HG03135 (cell line): ENCODE data around the gene NTF3.

Experiments
- ATAC-seq: cut with Tn5 transposase; IDR thresholded peaks from one replicate; pipeline ENCODE4 v1.9.1; 2021; ENCODE audit warnings: mild to moderate bottlenecking, moderate library complexity; ENCODE audit not compliant: unreplicated experiment

NTF3 gene

GRCh38 chr12:5485454-5485853 lies 53.5 kb downstream of the NTF3 start:
- ATAC-seq, result no peak

DNA sequence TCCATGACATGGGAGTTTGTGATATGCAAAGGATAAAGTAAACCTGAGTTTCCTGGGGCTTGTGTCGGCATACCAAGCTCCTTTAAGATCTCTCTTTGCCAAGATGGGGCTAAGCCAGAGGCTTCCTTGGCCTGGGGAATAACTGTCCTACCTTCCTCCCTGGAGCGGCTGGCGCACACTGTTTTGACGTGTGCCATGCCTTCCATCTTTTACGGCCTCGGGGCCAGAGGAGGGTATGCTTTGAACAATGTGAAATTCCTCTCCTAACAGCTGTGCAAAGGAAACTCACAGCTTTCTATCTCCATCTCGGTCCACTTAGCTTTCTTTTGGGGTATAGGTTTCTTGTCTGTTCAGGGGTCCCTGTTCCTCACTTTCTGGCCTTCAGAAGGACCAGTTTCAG lies 55.2 kb downstream of the NTF3 start:
- no peak for ATAC-seq

DNA sequence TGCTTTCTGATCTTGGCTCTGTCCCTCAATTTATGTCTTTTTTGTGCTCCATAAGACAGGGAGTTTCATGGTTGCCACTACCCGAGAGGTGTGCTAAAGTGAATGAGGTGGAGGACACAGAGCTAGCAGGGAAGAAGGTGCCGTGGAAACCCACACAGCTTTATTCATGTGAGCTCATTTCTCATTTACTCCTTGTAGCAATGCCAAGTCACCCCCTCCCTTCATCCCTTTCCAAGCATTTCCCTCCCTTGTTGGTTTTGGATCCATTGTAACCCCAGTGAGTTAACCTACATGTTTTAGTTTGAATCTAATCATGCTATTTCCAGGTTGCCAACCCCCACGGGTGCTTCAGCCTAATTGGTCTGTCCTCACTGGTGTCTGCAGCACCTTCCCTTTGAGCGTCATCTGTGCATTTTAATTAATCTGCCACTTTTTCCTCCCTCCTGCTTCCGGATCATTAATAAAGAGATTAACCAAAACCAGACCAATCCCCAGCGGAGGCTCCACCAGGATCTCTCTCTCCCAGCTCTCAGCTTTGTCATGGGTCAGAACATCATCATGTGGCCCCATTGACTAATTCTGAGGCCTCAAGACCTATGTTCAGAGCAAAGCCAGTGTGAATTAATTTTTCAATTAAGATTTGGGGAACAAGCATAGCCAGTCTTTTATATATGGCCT lies 56.2 kb downstream of the NTF3 start:
- no peak for ATAC-seq

DNA sequence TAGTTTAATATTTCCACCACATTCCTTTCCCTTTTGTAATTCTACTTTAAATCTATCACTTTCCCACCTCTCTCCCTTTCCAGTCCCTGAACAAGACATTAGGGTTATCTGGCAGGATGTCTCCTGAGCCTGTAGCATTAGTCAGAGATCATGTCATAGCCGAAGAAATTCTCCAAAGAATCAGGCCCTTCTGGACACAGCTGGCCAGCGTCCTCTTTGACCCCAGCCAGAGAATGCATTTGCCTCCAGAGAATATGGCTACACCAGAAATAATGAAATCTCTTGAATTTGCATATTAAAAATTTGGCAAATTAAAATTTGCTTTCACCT lies 56.7 kb downstream of the NTF3 start:
- ATAC-seq, result no peak

GRCh38 chr12:5489017-5489416 lies 57.1 kb downstream of the NTF3 start:
- no peak for ATAC-seq

GRCh38 chr12:5489760-5490406 lies 58.0 kb downstream of the NTF3 start:
- ATAC-seq, result no peak

- no peak for ATAC-seq
Observed at GRCh38 chr12:5492562-5492961, 60.7 kb downstream of the NTF3 start.

GRCh38 chr12:5493018-5493417 lies 61.1 kb downstream of the NTF3 start:
- no peak for ATAC-seq

DNA sequence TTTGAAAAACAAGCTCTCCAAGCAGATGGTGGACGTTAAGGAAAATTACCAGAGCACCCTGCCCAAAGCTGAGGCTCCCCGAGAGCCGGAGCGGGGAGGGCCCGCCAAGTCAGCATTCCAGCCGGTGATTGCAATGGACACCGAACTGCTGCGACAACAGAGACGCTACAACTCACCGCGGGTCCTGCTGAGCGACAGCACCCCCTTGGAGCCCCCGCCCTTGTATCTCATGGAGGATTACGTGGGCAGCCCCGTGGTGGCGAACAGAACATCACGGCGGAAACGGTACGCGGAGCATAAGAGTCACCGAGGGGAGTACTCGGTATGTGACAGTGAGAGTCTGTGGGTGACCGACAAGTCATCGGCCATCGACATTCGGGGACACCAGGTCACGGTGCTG lies 62.4 kb downstream of the NTF3 start:
- ATAC-seq, result no peak

- no peak for ATAC-seq
Observed at GRCh38 chr12:5497329-5498053, 65.6 kb downstream of the NTF3 start.

- no peak for ATAC-seq
Observed at GRCh38 chr12:5498076-5498475, 66.2 kb downstream of the NTF3 start.

DNA sequence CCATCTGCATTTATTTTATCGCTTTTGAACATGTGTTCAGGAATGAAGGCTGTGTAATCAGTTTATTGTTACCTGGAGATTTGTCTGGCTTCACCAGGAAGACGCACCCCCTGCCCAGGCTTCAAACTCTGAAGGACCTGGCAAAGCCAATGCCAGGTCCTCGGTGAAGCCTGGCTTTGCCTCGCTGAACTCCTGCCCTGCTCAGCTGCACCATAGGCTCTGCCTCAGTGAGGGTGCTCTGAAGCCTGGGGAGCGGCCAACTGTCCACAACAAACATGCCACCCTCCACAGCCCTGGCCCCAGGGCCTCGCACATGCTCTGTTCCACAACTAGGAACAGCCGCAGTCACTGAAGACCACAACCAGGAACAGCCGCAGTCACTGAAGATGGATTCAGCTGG lies 66.9 kb downstream of the NTF3 start:
- no peak for ATAC-seq

GRCh38 chr12:5499566-5500330 lies 67.8 kb downstream of the NTF3 start:
- no peak for ATAC-seq

DNA sequence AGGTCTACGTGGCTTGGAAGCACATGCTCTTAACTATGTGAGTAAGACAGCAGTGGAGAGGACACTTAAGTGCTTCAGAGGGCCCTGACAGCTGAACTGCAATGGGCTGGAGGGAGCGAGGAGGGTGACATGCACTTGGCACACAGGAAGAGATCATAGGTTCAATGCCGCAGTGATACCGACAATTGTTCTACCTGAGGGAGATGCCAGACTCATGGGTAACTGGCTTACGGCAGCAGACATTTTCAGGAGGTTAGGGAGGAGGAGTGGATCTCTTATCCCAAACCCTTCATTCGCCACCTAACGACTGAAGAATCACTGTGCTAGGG lies 68.4 kb downstream of the NTF3 start:
- ATAC-seq, result no peak

DNA sequence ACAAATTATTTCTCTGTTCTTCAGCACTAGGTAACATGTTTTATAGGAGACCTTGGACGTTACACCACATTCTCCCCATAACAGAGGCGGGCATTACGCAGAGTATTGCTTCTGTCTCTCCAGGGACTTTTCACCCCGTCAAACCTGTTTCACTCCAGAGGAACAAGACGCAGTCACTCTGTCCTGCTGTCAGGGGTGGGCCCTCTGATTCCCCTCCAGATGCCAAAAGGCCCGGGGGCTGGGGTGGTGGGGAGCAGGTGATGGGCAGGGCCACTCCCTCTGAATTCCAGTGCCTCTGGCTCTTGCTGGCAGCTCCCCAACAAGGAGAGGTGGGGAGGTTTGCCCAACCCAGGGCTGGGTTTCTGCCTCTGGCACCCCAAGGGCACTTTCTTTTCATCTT lies 71.9 kb downstream of the NTF3 start:
- ATAC-seq, result no peak

GRCh38 chr12:5505116-5505515 lies 73.2 kb downstream of the NTF3 start:
- no peak for ATAC-seq

- no peak for ATAC-seq
Observed at GRCh38 chr12:5505751-5506150, 73.8 kb downstream of the NTF3 start.

DNA sequence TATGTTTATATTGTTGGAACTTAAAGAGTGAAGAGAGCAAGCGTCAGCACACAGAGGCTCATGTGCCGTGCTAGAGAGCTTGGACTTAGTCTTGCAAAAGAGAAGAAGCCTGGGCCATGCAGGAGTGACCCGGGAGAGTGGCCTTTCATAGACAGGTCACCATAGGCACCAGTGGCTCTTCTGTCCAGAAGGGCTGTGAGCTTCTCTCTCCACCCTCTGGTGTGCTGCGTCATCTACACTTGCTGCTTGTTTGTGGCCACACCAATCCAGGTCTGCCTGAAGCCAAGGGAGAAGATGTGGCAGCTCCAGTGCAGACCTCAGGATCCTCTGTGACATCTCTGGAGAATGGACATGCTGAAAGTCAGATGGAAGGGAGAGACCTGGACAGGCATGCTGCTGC lies 74.4 kb downstream of the NTF3 start:
- ATAC-seq, result no peak

GRCh38 chr12:5506821-5507231 lies 74.9 kb downstream of the NTF3 start:
- ATAC-seq, result no peak

GRCh38 chr12:5507401-5507935 lies 75.6 kb downstream of the NTF3 start:
- ATAC-seq, result no peak

DNA sequence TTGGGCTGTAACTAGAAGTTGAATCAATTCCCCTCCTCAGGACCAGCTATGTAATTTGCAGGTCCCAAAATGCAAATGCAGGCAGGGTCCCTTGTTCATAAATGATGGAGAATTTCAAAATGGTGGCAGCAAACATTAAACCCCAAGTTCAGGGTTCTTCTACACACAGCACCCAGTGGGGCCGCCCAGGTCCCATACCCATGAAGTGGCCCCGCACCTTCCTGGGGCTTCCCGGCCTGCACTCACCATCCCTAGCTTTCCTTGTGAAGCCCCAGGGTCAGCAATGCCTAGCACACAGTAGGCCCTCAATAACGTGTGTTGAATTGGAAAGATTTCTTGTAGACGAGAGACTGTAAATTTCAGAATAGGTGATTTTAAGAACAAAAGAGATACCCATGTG lies 76.0 kb downstream of the NTF3 start:
- no peak for ATAC-seq

GRCh38 chr12:5509102-5509501 lies 77.2 kb downstream of the NTF3 start:
- ATAC-seq, result no peak
